CD4-positive, alpha-beta T cell (primary cell): Measurements from ENCODE around the gene PIGH. TPM values are rescaled to one million over a fixed set of nuclear protein-coding genes. Genes with fewer than 3 reads are reported as not detected.
"Not testable (repeated sequence)": the region's sequence is repeated elsewhere in the genome, so short reads cannot be mapped to it uniquely, and the experiment has no call there.

Experiments
- ATAC-seq: fragments of 200-7000 bp; cut with Tn5 transposase; one replicate; pipeline ENCODE4 v1.10.0; 2022; ENCODE audit warnings: mild to moderate bottlenecking; ENCODE audit not compliant: poor library complexity
- CTCF ChIA-PET: fragments of 350-600 bp; sonication (Branson Sonifier 250); formaldehyde crosslinking; loops from one replicate; lab custom pipeline; 2021; ENCODE audit warnings: antibody characterized with exemption, inconsistent platforms; lab: Charles Lee
- POLR2A ChIA-PET: fragments of 350-600 bp; sonication (Branson Sonifier 250); formaldehyde crosslinking; loops from one replicate; lab custom pipeline; 2021; ENCODE audit warnings: antibody characterized with exemption, inconsistent platforms; lab: Charles Lee
- DNase-seq, 14 experiments: peaks; one replicate each; pipeline ENCODE4 v3.0.0-alpha.2; 2013 to 2020; ENCODE audit warnings: mixed read lengths in 2 of 14
- H3K27ac ChIP-seq, 2 donors: one replicate each; pipeline versions ENCODE4 v1.5.1 to v1.7.0; 2013; ENCODE audit warnings: low read length in 2 of 2, low read depth in 1 of 2, mild to moderate bottlenecking in 1 of 2
- H3K27me3 ChIP-seq, 2 experiments: 1 replicate in 1 of 2; 2 replicates in 1 of 2; pipeline versions ENCODE4 v1.6.1 to v1.7.0; 2013; ENCODE audit warnings: low read length in 2 of 2, control low read depth in 1 of 2, mild to moderate bottlenecking in 1 of 2, moderate library complexity in 1 of 2; ENCODE audit not compliant: insufficient read depth in 2 of 2, control insufficient read depth in 1 of 2
- H3K36me3 ChIP-seq: one replicate; pipeline ENCODE4 v1.6.1; 2013; ENCODE audit warnings: low read length, control low read depth; ENCODE audit not compliant: insufficient read depth
- H3K4me1 ChIP-seq: one replicate; pipeline ENCODE4 v1.6.1; 2013; ENCODE audit warnings: low read length, control low read depth; ENCODE audit not compliant: insufficient read depth
- H3K4me3 ChIP-seq: one replicate; pipeline ENCODE4 v1.5.1; 2013; ENCODE audit warnings: mild to moderate bottlenecking, low read length, moderate library complexity
- H3K9me3 ChIP-seq, 2 experiments: 1 replicate in 1 of 2; 2 replicates in 1 of 2; pipeline versions ENCODE4 v1.6.1 to v1.7.0; 2013; ENCODE audit warnings: low read length in 2 of 2, mild to moderate bottlenecking in 2 of 2, control low read depth in 1 of 2, moderate library complexity in 1 of 2; ENCODE audit not compliant: control insufficient read depth in 1 of 2, insufficient read depth in 1 of 2
- H3K27ac Mint-ChIP-seq: one replicate; pipeline ENCODE4 v1.8.0; 2020; ENCODE audit warnings: mixed read lengths
- H3K27me3 Mint-ChIP-seq: one replicate; pipeline ENCODE4 v1.8.0; 2021; ENCODE audit warnings: mixed read lengths
- H3K36me3 Mint-ChIP-seq: one replicate; pipeline ENCODE4 v1.8.0; 2021; ENCODE audit warnings: low read depth, mixed read lengths
- H3K4me1 Mint-ChIP-seq: one replicate; pipeline ENCODE4 v1.8.0; 2021; ENCODE audit warnings: low read depth, mixed read lengths
- H3K4me3 Mint-ChIP-seq: one replicate; pipeline ENCODE4 v1.8.0; 2020; ENCODE audit warnings: mild to moderate bottlenecking, mixed read lengths
- H3K9me3 Mint-ChIP-seq: one replicate; pipeline ENCODE4 v1.8.0; 2020; ENCODE audit warnings: mixed read lengths
- intact Hi-C, 2 experiments: fragments of 100-400 bp; cut with DNase I in 1 of 2; cut with micrococcal nuclease in 1 of 2; formaldehyde crosslinking; loops; one replicate each; pipeline versions ENCODE4 v1.15.1 to v1.9.0; 2023 to 2025; cut with DNase I, micrococcal nuclease
- total RNA-seq, 174 experiments: library from RNA in 2 of 174; stranded (reverse) in 2 of 174; gene quantifications; one replicate each; pipeline ENCODE4 v1.2.3 and lab custom pipeline; 2021 to 2026
- TF ChIP-seq, protein P1 (sequence below): fragments of 200-600 bp; IDR thresholded peaks from one replicate; pipeline ENCODE4 v1.8.0; 2022; ENCODE audit warnings: antibody characterized with exemption, mild to moderate bottlenecking

Gene PIGH
- total RNA-seq, 2 experiments from 2014 or later: 66.0 to 69.7 TPM

DNA sequence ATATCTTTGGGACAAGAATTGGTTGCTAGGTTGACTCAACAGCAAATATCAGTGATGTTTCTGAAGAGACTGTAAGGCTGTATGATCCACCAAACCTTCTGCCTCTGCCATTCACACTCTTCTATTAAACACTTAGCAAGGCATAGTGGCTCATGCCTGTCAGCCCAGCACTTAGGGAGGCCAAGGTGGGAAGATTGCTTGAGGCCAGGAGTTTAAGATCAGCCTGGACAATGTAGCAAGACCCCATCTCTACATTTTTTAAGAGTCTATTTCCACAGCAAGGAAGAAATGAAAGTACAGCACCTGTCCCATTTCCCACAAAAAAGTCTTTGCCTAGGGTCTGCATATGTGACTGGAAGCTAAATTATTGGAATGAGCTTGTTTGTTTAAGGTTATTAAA is 27.5 kb upstream of the PIGH start:
- H3K4me1 Mint-ChIP-seq: peaks cover 10% of the 10 kb centered on the region
- no peak for ATAC-seq
- intact Hi-C loops: no loop called here
- Histone ChIP-seq H3K4me3 (no peak overlapping the region), H3K9me3 (no peaks in the 10 kb centered on the region), H3K27ac (no peak overlapping the region), H3K4me1 (no peaks in the 10 kb centered on the region), H3K27me3 (no peaks in the 10 kb centered on the region), H3K36me3 (no peaks in the 10 kb centered on the region)
- TF ChIP-seq, protein P1, sequence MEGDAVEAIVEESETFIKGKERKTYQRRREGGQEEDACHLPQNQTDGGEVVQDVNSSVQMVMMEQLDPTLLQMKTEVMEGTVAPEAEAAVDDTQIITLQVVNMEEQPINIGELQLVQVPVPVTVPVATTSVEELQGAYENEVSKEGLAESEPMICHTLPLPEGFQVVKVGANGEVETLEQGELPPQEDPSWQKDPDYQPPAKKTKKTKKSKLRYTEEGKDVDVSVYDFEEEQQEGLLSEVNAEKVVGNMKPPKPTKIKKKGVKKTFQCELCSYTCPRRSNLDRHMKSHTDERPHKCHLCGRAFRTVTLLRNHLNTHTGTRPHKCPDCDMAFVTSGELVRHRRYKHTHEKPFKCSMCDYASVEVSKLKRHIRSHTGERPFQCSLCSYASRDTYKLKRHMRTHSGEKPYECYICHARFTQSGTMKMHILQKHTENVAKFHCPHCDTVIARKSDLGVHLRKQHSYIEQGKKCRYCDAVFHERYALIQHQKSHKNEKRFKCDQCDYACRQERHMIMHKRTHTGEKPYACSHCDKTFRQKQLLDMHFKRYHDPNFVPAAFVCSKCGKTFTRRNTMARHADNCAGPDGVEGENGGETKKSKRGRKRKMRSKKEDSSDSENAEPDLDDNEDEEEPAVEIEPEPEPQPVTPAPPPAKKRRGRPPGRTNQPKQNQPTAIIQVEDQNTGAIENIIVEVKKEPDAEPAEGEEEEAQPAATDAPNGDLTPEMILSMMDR: no peak
- H3K36me3 Mint-ChIP-seq: no peaks in the 10 kb centered on the region
- no peak overlapping the region for H3K27ac Mint-ChIP-seq
- H3K4me3 Mint-ChIP-seq: no peak overlapping the region
- CTCF ChIA-PET: interaction anchor here (0.7 kb wide), 1 partner anchor 77 kb away, joined by 3 read pairs; no protein-coding TSS in a partner anchor
- no peaks in the 10 kb centered on the region for H3K27me3 Mint-ChIP-seq
- H3K9me3 Mint-ChIP-seq: no peaks in the 10 kb centered on the region
- POLR2A ChIA-PET: interaction anchor here (1.5 kb wide), 1 partner anchor 27 kb away, joined by 3 read pairs; the partner anchor contains the start of gene PIGH
- no peak for DNase-seq

DNA sequence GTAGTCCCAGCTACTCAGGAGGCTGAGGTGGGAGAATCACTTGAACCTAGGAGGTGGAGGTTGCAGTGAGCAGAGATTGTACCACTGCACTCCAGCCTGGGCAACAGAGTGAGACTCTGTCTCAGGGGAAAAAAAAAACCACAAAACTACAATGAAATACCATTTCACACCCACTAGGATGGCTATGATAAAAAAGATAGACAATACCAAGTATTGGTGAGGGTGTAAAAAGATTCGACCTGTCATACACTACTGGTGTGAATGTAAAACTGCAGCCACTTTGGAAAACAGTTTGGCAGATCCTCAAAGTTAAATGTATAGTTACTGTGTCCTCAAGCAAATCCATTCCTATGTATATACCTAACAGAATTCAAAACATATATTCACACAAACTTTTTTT is 26.1 kb upstream of the PIGH start:
- H3K4me1 ChIP-seq, H3K27ac ChIP-seq, H3K27me3 Mint-ChIP-seq, POLR2A ChIA-PET, CTCF ChIA-PET, ATAC-seq, H3K27ac Mint-ChIP-seq, H3K9me3 Mint-ChIP-seq, H3K36me3 Mint-ChIP-seq, H3K4me3 Mint-ChIP-seq, H3K27me3 ChIP-seq, H3K9me3 ChIP-seq, intact Hi-C loops, H3K36me3 ChIP-seq, DNase-seq, H3K4me3 ChIP-seq: not testable (repeated sequence)
- peaks cover 16% of the 10 kb centered on the region for H3K4me1 Mint-ChIP-seq

DNA sequence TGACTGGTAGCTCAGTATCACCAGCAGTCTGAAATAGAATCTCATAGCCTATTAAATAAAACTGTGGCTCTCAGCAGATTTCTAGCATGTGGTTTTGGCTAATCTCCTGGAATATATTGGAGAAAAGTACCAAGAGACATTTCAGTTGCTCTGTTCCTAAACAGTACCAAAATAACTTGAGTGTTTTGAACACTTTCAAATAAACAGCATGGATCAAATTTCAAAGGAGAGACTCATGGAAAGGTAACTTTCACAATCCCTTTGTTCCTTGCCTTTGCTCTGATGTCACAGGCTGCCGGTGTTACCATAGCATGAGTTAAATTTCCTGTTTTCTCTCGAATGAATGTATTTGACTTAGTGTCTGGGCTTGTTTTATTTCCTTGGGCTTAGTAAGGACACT is 23.0 kb upstream of the PIGH start:
- no peak for ATAC-seq
- Mint-ChIP-seq H3K4me1 (peaks cover 44% of the 10 kb centered on the region), H3K36me3 (peaks cover 7% of the 10 kb centered on the region), H3K27ac (peak overlapping the region; percentile 83), H3K9me3 (no peaks in the 10 kb centered on the region), H3K27me3 (no peaks in the 10 kb centered on the region), H3K4me3 (peak overlapping the region; percentile 36)
- Histone ChIP-seq H3K27ac (no peak overlapping the region), H3K36me3 (no peaks in the 10 kb centered on the region), H3K27me3 (peaks cover 0 to 4% of the 10 kb centered on the region in 2 experiments), H3K4me1 (peaks cover 21% of the 10 kb centered on the region), H3K9me3 (no peaks in the 10 kb centered on the region), H3K4me3 (no peak overlapping the region)
- intact Hi-C loops: loop anchor here in 1 of 2 experiments (5.0 kb wide), 1 partner anchor 194 kb away; the partner anchor contains the start of genes RAD51B and ZFYVE26
- TF ChIP-seq, protein P1: no peak
- ChIA-PET POLR2A (interaction anchor here (1.1 kb wide), 1 partner anchor 44 kb away, joined by 3 read pairs; no protein-coding TSS in a partner anchor), CTCF (interaction anchor here (1.1 kb wide), 1 partner anchor 44 kb away, joined by 6 read pairs; no protein-coding TSS in a partner anchor)
- peak in 2 of 14 experiments; percentile 5 to 19 for DNase-seq
